Adrenal gland (tissue), 5 donors: ENCODE measurements around the gene MED23.

Experiments used
- POLR2A ChIP-seq, 2 donors: fragments of 450-650 bp; IDR thresholded peaks; one replicate each; pipeline ENCODE4 v1.6.1; 2017; ENCODE audit warnings: antibody characterized with exemption in 2 of 2, mild to moderate bottlenecking in 2 of 2, moderate library complexity in 1 of 2
- TF ChIP-seq, protein P1 (sequence below), 6 experiments: fragments of 450-650 bp in 4 of 6; fragments of 200-600 bp in 2 of 6; sonication (generic) in 1 of 6; IDR thresholded peaks; 1 replicate in 5 of 6; 2 replicates in 1 of 6; pipeline versions ENCODE4 v1.5.1 to v1.8.0; 2016 to 2021; ENCODE audit warnings: antibody characterized with exemption in 6 of 6, mild to moderate bottlenecking in 2 of 6, moderate library complexity in 1 of 6
- donor health status: DM: no; HTN: no; CAD: no.

DNA sequence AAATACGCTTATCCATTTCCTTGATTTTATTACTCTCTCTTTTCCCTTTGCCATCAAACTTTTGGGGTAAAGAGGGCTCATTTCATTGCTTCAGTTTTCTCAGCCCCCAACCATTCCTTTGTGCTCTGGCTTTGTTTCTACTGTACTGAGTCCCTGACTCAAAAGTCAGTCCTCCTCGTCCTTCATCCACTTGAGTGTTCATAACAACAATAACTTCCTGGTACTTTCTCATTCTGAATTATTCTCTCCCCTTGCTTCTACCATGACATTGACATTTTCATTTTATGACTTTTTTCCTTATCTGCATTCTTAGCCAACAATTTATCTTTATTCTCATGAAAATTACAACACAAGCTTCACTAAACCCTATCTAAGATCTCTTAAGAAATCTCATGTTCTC lies 10.0 kb upstream of the MED23 start:
- TF ChIP-seq, protein P1, sequence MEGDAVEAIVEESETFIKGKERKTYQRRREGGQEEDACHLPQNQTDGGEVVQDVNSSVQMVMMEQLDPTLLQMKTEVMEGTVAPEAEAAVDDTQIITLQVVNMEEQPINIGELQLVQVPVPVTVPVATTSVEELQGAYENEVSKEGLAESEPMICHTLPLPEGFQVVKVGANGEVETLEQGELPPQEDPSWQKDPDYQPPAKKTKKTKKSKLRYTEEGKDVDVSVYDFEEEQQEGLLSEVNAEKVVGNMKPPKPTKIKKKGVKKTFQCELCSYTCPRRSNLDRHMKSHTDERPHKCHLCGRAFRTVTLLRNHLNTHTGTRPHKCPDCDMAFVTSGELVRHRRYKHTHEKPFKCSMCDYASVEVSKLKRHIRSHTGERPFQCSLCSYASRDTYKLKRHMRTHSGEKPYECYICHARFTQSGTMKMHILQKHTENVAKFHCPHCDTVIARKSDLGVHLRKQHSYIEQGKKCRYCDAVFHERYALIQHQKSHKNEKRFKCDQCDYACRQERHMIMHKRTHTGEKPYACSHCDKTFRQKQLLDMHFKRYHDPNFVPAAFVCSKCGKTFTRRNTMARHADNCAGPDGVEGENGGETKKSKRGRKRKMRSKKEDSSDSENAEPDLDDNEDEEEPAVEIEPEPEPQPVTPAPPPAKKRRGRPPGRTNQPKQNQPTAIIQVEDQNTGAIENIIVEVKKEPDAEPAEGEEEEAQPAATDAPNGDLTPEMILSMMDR (IDR thresholded peaks at IDR 0.05), result no peak
- no peak for TF ChIP-seq POLR2A (IDR thresholded peaks at IDR 0.05)
